ENCODE data around the gene ASPDH. TPM values are rescaled to one million over a fixed set of nuclear protein-coding genes. Genes with fewer than 3 reads are reported as not detected.

ASPDH gene
- total RNA-seq, 1 experiment from 2014 or later = not detected

Other genes starting within 250 kb of the ASPDH start
- 0.27 and 0.87 TPM in 2 replicates for gene KCNC3, start 184.5 kb downstream of the ASPDH start, total RNA-seq (2014; rRNA removed; shearing (Covaris generic))
- gene NAPSA, start 148.3 kb downstream of the ASPDH start, total RNA-seq (2014; rRNA removed; shearing (Covaris generic)) = 0.49 TPM in 1 of 2 replicates, not detected in the other
- 52.0 and 55.8 TPM in 2 replicates for gene NR1H2, start 137.5 kb downstream of the ASPDH start, total RNA-seq (2014; rRNA removed; shearing (Covaris generic))
- 18.7 and 20.9 TPM in 2 replicates for gene POLD1, start 129.6 kb downstream of the ASPDH start, total RNA-seq (2014; rRNA removed; shearing (Covaris generic))
- gene SPIB, start 95.0 kb downstream of the ASPDH start, total RNA-seq (2014; rRNA removed; shearing (Covaris generic)) = not detected in 2 replicates
- not detected in 2 replicates for gene MYBPC2, start 81.0 kb downstream of the ASPDH start, total RNA-seq (2014; rRNA removed; shearing (Covaris generic))
- 36.8 and 42.6 TPM in 2 replicates for gene EMC10, start 37.4 kb downstream of the ASPDH start, total RNA-seq (2014; rRNA removed; shearing (Covaris generic))
- 0.26 and 0.92 TPM in 2 replicates for gene GARIN5A, start 37.1 kb downstream of the ASPDH start, total RNA-seq (2014; rRNA removed; shearing (Covaris generic))
- gene JOSD2, start 2.7 kb downstream of the ASPDH start, total RNA-seq (2014; rRNA removed; shearing (Covaris generic)) = 10.0 and 17.8 TPM in 2 replicates
- 0.09 and 0.25 TPM in 2 replicates for gene LRRC4B, start 54.5 kb upstream of the ASPDH start, total RNA-seq (2014; rRNA removed; shearing (Covaris generic))
- 0.20 and 0.49 TPM in 2 replicates for gene SYT3, start 126.0 kb upstream of the ASPDH start, total RNA-seq (2014; rRNA removed; shearing (Covaris generic))
- gene C19orf81, start 135.5 kb upstream of the ASPDH start, total RNA-seq (2014; rRNA removed; shearing (Covaris generic)) = 4.6 and 8.0 TPM in 2 replicates
- 0.12 and 0.15 TPM in 2 replicates for gene SHANK1, start 205.9 kb upstream of the ASPDH start, total RNA-seq (2014; rRNA removed; shearing (Covaris generic))
- 4.6 and 5.4 TPM in 2 replicates for gene CLEC11A, start 209.5 kb upstream of the ASPDH start, total RNA-seq (2014; rRNA removed; shearing (Covaris generic))